Mesenchymal stem cell (in vitro differentiated cells and primary cell): ENCODE results near the gene WWOX.

ENCODE experiments used
- DNase-seq: peaks from one replicate; pipeline ENCODE4 v3.0.0-alpha.2; 2013
- H2AFZ ChIP-seq: one replicate; pipeline ENCODE4 v1.6.1; 2013; ENCODE audit warnings: low read depth, mild to moderate bottlenecking, control low read depth, inconsistent platforms, low read length, moderate library complexity
- H2AK5ac ChIP-seq: 2 replicates; pipeline ENCODE4 v1.6.1; 2013; ENCODE audit warnings: low read length, moderate library complexity, mild to moderate bottlenecking, inconsistent platforms; ENCODE audit not compliant: severe bottlenecking
- H2BK120ac ChIP-seq: one replicate; pipeline ENCODE4 v1.6.1; 2013; ENCODE audit warnings: low read depth, mild to moderate bottlenecking, inconsistent platforms, low read length, moderate library complexity
- H2BK12ac ChIP-seq, 2 experiments: one replicate each; pipeline ENCODE4 v1.6.1; 2013; ENCODE audit warnings: inconsistent platforms in 2 of 2, low read length in 2 of 2, mild to moderate bottlenecking in 2 of 2, moderate library complexity in 2 of 2, control low read depth in 1 of 2
- H2BK15ac ChIP-seq: one replicate; pipeline ENCODE4 v1.6.1; 2013; ENCODE audit warnings: mild to moderate bottlenecking, low read depth, inconsistent platforms; ENCODE audit not compliant: poor library complexity, severe bottlenecking
- H2BK5ac ChIP-seq: 2 replicates; pipeline ENCODE4 v1.6.1; 2013; ENCODE audit warnings: low read depth, mild to moderate bottlenecking, low read length, control low read depth, inconsistent platforms; ENCODE audit not compliant: poor library complexity, severe bottlenecking
- H3K14ac ChIP-seq, 2 experiments: one replicate each; pipeline ENCODE4 v1.6.1; 2013; ENCODE audit warnings: inconsistent platforms in 2 of 2, low read length in 2 of 2, control low read depth in 1 of 2, mild to moderate bottlenecking in 1 of 2, moderate library complexity in 1 of 2
- H3K18ac ChIP-seq, 2 experiments: one replicate each; pipeline ENCODE4 v1.6.1; 2013; ENCODE audit warnings: inconsistent platforms in 2 of 2, low read length in 2 of 2, control low read depth in 1 of 2, low read depth in 1 of 2, mild to moderate bottlenecking in 1 of 2
- H3K23ac ChIP-seq, 2 experiments: one replicate each; pipeline ENCODE4 v1.6.1; 2013; ENCODE audit warnings: inconsistent platforms in 2 of 2, low read length in 2 of 2, mild to moderate bottlenecking in 2 of 2, moderate library complexity in 2 of 2, control low read depth in 1 of 2
- H3K27ac ChIP-seq: 2 replicates; pipeline ENCODE4 v1.5.1; 2013; ENCODE audit warnings: mild to moderate bottlenecking, moderate library complexity, low read length, control low read depth, inconsistent platforms; ENCODE audit not compliant: poor library complexity, severe bottlenecking
- H3K27me3 ChIP-seq, 2 experiments: 2 replicates each; pipeline versions ENCODE4 v1.6.1 to v1.7.0; 2013; ENCODE audit warnings: low read length in 2 of 2, mild to moderate bottlenecking in 2 of 2, moderate library complexity in 2 of 2, control low read depth in 1 of 2, inconsistent platforms in 1 of 2; ENCODE audit not compliant: control insufficient read depth in 1 of 2, insufficient read depth in 1 of 2
- H3K36me3 ChIP-seq, 2 experiments: 2 replicates each; pipeline versions ENCODE4 v1.6.1 to v1.7.0; 2013; ENCODE audit warnings: low read length in 2 of 2, control low read depth in 1 of 2, inconsistent platforms in 1 of 2, low read depth in 1 of 2, mild to moderate bottlenecking in 1 of 2; ENCODE audit not compliant: insufficient read depth in 2 of 2, control insufficient read depth in 1 of 2
- H3K4ac ChIP-seq, 2 experiments: one replicate each; pipeline ENCODE4 v1.6.1; 2013; ENCODE audit warnings: inconsistent platforms in 2 of 2, low read length in 2 of 2, mild to moderate bottlenecking in 2 of 2, moderate library complexity in 2 of 2, control low read depth in 1 of 2, low read depth in 1 of 2
- H3K4me1 ChIP-seq: 2 replicates; pipeline ENCODE4 v1.6.1; 2013; ENCODE audit warnings: low read depth, low read length, control low read depth; ENCODE audit not compliant: control insufficient read depth, insufficient read depth
- H3K4me2 ChIP-seq: 2 replicates; pipeline ENCODE4 v1.6.1; 2013; ENCODE audit warnings: low read length, mild to moderate bottlenecking, inconsistent platforms; ENCODE audit not compliant: poor library complexity, severe bottlenecking
- H3K4me3 ChIP-seq, 2 experiments: 2 replicates each; pipeline versions ENCODE4 v1.5.1 to v1.7.0; 2013; ENCODE audit warnings: low read length in 2 of 2, mild to moderate bottlenecking in 2 of 2, control low read depth in 1 of 2, low read depth in 1 of 2; ENCODE audit not compliant: insufficient read depth in 1 of 2
- H3K79me1 ChIP-seq: replicated peaks from 2 replicates; pipeline ENCODE4 v1.6.1; 2013; ENCODE audit warnings: mild to moderate bottlenecking, control low read depth, low read length, inconsistent platforms; ENCODE audit not compliant: poor library complexity, severe bottlenecking
- H3K9ac ChIP-seq: 2 replicates; pipeline ENCODE4 v1.7.0; 2013; ENCODE audit warnings: mild to moderate bottlenecking, low read length, moderate library complexity
- H3K9me3 ChIP-seq: 2 replicates; pipeline ENCODE4 v1.7.0; 2013; ENCODE audit warnings: mild to moderate bottlenecking, low read length; ENCODE audit not compliant: control insufficient read depth
- H4K8ac ChIP-seq: one replicate; pipeline ENCODE4 v1.6.1; 2013; ENCODE audit warnings: inconsistent platforms, mild to moderate bottlenecking, low read length, moderate library complexity
- H4K91ac ChIP-seq: one replicate; pipeline ENCODE4 v1.6.1; 2013; ENCODE audit warnings: mild to moderate bottlenecking, low read length, inconsistent platforms
- whole genome bisulfite sequencing: methylation state at CpG from one replicate; pipeline ENCODE4 v1.1.7; 2013; ENCODE audit warnings: mixed read lengths; 5-methylcytosine and 5-hydroxymethylcytosine counted together

The WWOX gene

GRCh38 chr16:78416400-78416799 is 316.9 kb downstream of the WWOX start:
- H3K23ac ChIP-seq: no peak overlapping the region
- no peak overlapping the region for H3K14ac ChIP-seq
- H3K36me3 ChIP-seq: no peaks in the 10 kb centered on the region
- H3K4me3 ChIP-seq: no peak overlapping the region
- no peak overlapping the region for H2AFZ ChIP-seq
- no peak overlapping the region for H2BK120ac ChIP-seq
- no peak overlapping the region for H3K4ac ChIP-seq
- no peak overlapping the region for H3K9ac ChIP-seq
- H3K27me3 ChIP-seq: no peaks in the 10 kb centered on the region
- H3K4me1 ChIP-seq: no peaks in the 10 kb centered on the region
- no peak overlapping the region for H3K27ac ChIP-seq
- no peak overlapping the region for H2BK15ac ChIP-seq
- H4K8ac ChIP-seq: no peak overlapping the region
- peaks cover 18% of the 10 kb centered on the region for H3K9me3 ChIP-seq
- no peaks in the 10 kb centered on the region for H3K79me1 ChIP-seq
- H2BK5ac ChIP-seq: no peak overlapping the region
- no peak overlapping the region for H2BK12ac ChIP-seq
- H4K91ac ChIP-seq: no peak overlapping the region
- DNase-seq: no peak
- H3K18ac ChIP-seq: no peak overlapping the region
- no peak overlapping the region for H2AK5ac ChIP-seq
- H3K4me2 ChIP-seq: no peak overlapping the region

- H3K27me3 ChIP-seq: no peaks in the 10 kb centered on the region
- no peak overlapping the region for H4K91ac ChIP-seq
- no peak overlapping the region for H2BK120ac ChIP-seq
- no peak overlapping the region for H3K4me3 ChIP-seq
- H3K79me1 ChIP-seq: no peaks in the 10 kb centered on the region
- H4K8ac ChIP-seq: no peak overlapping the region
- H2AK5ac ChIP-seq: no peak overlapping the region
- no peaks in the 10 kb centered on the region for H3K36me3 ChIP-seq
- no peak overlapping the region for H2BK15ac ChIP-seq
- H2BK12ac ChIP-seq: no peak overlapping the region
- no peak overlapping the region for H3K23ac ChIP-seq
- no peak overlapping the region for H3K4ac ChIP-seq
- no peak for DNase-seq
- no peak overlapping the region for H3K14ac ChIP-seq
- H3K4me1 ChIP-seq: no peaks in the 10 kb centered on the region
- WGBS: 56% methylated on average over 1 of the region's 3 CpGs
- H3K9ac ChIP-seq: no peak overlapping the region
- H3K9me3 ChIP-seq: no peaks in the 10 kb centered on the region
- no peak overlapping the region for H3K18ac ChIP-seq
- no peak overlapping the region for H2AFZ ChIP-seq
- H3K4me2 ChIP-seq: no peak overlapping the region
- no peak overlapping the region for H2BK5ac ChIP-seq
- no peak overlapping the region for H3K27ac ChIP-seq
Observed at GRCh38 chr16:78421181-78421708, 321.8 kb downstream of the WWOX start.

GRCh38 chr16:78425281-78425680 is 325.8 kb downstream of the WWOX start:
- Histone ChIP-seq H2AFZ (no peak overlapping the region), H2BK12ac (no peak overlapping the region), H2AK5ac (no peak overlapping the region), H3K4me1 (no peaks in the 10 kb centered on the region), H3K27ac (no peak overlapping the region), H4K8ac (no peak overlapping the region), H3K23ac (no peak overlapping the region), H2BK5ac (no peak overlapping the region), H3K4me2 (no peak overlapping the region), H3K18ac (no peak overlapping the region), H3K9ac (no peak overlapping the region), H3K27me3 (no peaks in the 10 kb centered on the region), H2BK15ac (no peak overlapping the region), H3K4me3 (no peak overlapping the region), H2BK120ac (no peak overlapping the region), H3K9me3 (no peaks in the 10 kb centered on the region), H3K14ac (no peak overlapping the region), H3K4ac (no peak overlapping the region), H4K91ac (no peak overlapping the region), H3K36me3 (no peaks in the 10 kb centered on the region), H3K79me1 (no peaks in the 10 kb centered on the region)
- 94% methylated on average over 3 of the region's 4 CpGs for WGBS
- no peak for DNase-seq

- H4K8ac ChIP-seq: no peak overlapping the region
- no peak overlapping the region for H3K9ac ChIP-seq
- H3K27ac ChIP-seq: no peak overlapping the region
- no peak overlapping the region for H3K18ac ChIP-seq
- no peak overlapping the region for H4K91ac ChIP-seq
- H3K36me3 ChIP-seq: no peaks in the 10 kb centered on the region
- no peak for DNase-seq
- H3K23ac ChIP-seq: no peak overlapping the region
- no peak overlapping the region for H3K4me3 ChIP-seq
- no peaks in the 10 kb centered on the region for H3K27me3 ChIP-seq
- H2BK15ac ChIP-seq: no peak overlapping the region
- no peaks in the 10 kb centered on the region for H3K79me1 ChIP-seq
- no peak overlapping the region for H2BK120ac ChIP-seq
- H3K4ac ChIP-seq: no peak overlapping the region
- 96% methylated on average over 6 of the region's 7 CpGs for WGBS
- no peak overlapping the region for H2AFZ ChIP-seq
- no peaks in the 10 kb centered on the region for H3K4me1 ChIP-seq
- H2BK12ac ChIP-seq: no peak overlapping the region
- H2AK5ac ChIP-seq: no peak overlapping the region
- no peak overlapping the region for H3K14ac ChIP-seq
- H2BK5ac ChIP-seq: no peak overlapping the region
- no peak overlapping the region for H3K4me2 ChIP-seq
- no peaks in the 10 kb centered on the region for H3K9me3 ChIP-seq
Observed at GRCh38 chr16:78425891-78426510, 326.5 kb downstream of the WWOX start.
